KG1 (cell line): ENCODE measurements around the gene SDK1.

ENCODE experiments used
- DNase-seq: peaks from one replicate; lab custom pipeline; 2025; lab: John Stamatoyannopoulos, UW

The SDK1 gene, protein sequence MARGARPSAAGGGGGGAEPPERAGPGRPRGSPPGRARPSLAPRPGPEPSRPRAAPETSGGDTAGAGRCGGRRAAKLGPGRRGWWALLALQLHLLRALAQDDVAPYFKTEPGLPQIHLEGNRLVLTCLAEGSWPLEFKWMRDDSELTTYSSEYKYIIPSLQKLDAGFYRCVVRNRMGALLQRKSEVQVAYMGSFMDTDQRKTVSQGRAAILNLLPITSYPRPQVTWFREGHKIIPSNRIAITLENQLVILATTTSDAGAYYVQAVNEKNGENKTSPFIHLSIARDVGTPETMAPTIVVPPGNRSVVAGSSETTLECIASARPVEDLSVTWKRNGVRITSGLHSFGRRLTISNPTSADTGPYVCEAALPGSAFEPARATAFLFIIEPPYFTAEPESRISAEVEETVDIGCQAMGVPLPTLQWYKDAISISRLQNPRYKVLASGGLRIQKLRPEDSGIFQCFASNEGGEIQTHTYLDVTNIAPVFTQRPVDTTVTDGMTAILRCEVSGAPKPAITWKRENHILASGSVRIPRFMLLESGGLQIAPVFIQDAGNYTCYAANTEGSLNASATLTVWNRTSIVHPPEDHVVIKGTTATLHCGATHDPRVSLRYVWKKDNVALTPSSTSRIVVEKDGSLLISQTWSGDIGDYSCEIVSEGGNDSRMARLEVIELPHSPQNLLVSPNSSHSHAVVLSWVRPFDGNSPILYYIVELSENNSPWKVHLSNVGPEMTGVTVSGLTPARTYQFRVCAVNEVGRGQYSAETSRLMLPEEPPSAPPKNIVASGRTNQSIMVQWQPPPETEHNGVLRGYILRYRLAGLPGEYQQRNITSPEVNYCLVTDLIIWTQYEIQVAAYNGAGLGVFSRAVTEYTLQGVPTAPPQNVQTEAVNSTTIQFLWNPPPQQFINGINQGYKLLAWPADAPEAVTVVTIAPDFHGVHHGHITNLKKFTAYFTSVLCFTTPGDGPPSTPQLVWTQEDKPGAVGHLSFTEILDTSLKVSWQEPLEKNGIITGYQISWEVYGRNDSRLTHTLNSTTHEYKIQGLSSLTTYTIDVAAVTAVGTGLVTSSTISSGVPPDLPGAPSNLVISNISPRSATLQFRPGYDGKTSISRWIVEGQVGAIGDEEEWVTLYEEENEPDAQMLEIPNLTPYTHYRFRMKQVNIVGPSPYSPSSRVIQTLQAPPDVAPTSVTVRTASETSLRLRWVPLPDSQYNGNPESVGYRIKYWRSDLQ (N-terminal part only)

DNA sequence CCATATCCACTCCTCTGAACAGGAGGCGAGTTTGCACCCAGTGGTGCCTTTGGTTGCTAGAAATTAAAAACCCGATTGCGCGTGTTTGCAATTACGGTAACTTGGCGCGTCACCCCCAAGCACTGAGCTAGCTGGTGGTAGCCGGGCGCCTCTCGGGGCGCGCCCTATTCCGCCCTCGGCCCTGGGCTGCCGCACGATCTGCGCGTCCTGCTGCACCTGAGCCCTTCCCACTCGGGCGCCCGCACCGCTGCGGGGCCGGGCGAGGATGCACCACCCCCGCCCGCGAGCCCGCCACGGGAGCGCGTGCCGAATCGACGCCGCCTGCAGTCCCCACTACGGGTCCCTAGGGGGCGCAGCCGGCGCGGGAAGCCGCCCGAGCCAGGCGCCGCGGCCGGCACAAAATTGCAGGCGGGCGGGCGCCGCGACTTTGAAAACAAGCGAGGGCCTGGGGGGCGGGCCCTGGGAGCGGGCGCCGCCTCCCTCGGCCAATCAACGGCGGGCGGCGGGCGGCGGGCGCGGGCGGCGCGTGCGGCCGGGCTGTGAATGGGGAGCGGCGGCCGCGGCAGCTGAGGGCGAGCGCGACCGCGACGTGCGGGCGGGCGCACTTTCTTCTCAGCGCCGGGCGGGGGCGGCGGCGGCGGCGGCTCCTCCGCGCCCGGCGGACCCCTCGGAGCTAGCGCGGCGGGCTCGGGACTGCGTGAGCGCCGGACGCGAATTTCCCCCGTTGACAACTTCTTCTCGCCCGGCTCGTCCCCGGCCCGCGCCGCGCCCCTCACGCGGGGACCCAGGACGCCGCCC is at the start of gene SDK1:
SDK1 (plus strand) TSS at position 602 of the 798 bp plus-strand sequence. CDS start 335 bp downstream, outside the sequence.
- DNase-seq: peak; percentile 64

DNA sequence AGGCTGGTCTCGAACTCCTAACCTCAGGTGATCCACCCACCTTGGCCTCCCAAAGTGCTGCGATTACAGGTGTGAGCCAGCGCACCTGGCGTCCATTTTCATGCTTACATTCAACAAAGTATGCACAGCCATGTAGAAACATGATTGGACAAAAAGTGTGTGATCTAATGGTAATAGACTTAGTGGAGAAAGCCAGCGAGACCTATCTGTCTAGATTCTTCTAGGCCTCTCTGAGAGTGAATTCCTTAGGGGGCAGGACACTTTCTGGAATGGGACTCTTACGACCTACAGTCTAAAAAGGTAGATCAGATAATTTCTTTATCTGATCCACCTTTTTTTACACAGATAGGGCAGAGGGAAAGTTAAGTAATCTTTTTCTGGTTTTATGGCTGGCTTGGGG is 46.3 kb upstream of the SDK1 start:
- DNase-seq: no peak

DNA sequence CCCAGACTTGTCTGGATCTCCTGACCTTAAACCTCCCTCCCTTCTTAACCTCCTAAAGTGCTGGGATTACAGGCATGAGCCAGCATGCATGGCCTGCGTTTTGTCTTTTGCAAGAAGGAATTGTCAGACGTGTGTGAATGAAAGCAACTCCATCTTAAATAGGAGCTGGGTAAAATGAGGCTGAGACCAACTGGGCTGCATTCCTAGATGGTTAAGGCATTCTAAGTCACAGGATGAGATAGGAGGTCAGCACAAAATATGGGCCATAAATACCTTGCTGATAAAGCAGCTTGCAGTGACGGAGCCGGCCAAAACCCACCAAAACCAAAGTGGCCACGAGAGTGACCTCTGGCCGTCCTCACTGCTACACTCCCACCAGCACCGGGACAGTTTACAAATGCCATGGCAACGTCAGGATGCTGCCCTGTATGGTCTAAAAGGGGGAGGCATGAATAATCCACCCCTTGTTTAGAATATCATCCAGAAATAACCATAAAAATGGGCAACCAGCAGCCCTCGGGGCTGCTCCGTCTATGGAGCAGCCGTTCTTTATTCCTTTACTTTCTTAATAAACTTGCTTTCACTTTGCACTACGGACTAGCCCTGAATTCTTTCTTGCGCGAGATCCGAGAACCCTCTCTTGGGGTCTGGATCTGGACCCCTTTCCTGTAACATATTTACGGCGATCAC is 41.2 kb upstream of the SDK1 start:
- DNase-seq: no peak

DNA sequence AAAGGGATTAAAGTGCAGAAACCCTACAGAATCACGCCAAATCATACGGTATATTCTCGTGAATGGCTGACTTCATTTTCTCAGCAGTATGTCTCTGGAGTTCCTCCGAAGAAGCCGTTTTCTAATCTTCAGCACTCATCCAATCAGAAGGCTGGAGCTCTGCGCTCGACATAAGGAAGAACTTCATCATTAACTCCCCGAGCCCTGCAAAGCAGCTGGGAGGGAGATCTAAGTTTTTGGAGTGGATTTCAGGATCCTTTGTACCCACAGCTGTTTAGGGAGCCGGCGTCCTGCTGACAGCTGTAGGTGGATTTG is 40.7 kb upstream of the SDK1 start:
- DNase-seq: no peak

DNA sequence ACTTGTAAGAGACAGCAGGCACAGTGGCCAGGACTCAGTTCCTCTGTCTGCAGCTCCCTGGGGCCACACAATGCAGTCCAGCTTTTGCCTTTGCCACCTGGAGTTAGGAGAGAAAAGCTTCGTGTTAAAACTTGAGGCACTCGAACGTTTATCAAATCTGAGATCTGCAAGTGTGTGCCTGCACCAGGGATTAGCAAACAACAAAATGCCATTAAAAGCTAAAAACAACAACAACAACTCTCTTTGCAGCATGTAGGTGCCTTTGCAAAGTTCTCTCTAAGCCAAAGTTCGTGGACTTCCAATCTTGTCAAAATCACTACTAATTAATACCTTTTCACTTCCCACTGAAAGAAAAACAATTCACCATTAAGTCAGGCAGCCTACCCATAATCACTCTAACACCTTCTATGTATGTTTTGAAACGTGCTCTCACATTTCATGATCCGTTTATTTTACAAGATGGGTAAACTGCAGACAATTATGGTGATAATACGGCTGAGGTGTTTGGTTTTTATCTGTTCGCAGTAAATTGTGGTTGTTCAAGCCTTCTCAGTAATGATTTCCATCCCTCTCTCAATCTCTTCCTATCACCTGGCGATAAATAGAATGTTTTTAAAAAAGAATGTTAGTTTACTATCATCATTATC is 36.2 kb upstream of the SDK1 start:
- no peak for DNase-seq

DNA sequence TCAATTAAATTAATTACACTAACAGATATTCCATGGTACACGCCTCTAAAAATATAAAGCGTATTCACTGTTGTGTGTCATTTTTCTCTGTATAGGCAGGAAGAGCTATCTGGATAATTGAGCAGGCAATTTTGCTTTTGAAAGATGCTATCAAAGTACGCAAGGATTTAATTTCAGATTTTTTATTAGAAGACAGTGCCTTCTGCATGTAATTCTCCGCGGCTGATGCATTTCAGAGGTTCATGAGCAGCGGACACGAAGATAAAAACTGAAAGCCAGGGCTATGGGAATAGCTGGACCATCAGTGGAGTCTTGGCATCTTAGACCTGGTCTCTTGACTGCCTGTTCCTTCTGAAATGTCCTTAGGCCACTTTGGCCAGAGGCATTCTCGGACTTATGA is 35.7 kb upstream of the SDK1 start:
- no peak for DNase-seq

DNA sequence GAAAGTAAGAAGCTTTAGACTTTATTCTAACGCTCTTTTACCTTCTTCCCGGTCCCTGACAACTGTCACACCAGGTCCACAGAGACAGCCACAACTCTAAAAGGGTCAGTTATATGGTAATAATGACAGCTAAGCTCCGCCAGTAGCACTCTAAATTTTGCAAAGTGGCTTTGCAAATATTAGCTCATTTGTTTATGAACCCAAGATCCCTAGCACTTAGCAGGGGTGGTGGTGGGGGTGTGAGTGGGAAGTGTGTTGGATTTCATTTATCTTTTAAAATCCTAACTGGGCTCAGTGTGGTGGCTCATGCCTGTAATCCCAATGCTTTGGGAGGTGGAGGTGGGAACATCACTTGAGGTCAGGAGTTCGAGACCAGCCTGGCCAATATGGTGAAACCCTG is 34.8 kb upstream of the SDK1 start:
- no peak for DNase-seq

DNA sequence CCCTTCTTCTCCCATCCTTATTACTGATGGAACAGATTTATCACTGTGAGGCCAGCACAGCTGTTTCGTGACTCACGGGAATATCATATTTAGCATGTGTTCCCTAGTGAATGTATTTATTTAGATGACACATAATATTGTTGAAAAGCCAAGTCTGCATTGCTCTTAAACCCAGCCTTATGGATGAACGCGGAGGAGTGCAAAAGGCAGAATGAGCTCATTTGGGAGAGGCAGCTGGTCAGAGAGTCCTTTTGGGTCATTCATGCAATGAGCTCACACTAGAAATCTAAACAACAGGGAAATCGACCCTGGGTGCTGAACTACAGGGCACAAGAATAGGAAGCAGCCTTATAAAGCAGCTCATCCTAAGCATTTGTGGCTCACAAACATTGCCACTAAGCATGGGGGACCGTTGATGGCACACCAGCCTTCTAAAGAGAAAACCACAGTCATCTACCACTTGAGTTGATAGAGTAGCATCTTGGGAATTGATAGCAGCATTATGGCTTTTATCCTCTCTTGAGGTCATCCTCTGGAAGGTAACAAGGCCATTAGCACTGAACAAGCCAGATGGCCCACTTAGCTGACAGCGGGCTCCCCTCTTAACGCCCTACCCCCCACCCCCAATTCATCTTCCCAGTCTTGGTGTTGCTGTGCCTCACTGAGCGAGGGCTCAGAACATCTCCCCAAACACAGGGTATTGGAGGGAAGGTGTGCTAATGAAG is 32.9 kb upstream of the SDK1 start:
- no peak for DNase-seq

DNA sequence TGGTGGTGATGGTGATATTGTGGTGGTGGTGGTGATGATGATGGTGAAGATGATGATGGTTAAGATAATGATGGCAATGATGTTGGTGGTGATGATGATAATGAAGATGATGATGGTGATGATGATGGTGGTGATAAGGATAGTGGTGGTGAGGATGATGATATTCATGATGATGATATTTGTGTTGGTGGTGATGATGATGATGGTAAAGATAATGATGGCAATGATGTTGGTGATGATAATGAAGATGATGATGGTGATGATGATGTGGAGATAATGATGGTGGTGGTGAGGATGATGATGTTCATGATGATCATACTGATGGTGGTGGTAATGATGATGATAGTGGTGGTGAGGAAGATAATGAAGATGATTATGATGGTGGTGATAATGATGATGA is 30.7 kb upstream of the SDK1 start:
- DNase-seq: no peak

DNA sequence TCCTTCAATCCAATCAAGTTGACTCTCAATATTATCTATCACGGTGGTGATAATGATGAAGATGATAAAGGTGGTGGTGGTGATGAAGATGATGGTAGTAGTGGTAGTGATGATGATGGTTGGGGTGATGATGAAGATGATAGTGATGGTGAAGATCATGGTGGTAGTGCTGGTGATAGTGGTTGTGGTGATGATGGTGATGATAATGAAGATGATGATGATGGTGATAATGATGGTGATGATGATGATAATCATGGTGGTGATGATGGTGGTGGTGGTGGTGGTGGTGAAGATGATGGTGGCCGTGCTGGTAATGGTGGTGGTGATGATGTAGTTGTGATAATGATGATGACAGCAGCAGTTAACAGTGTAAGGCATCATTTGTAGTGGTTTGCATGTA is 29.8 kb upstream of the SDK1 start:
- DNase-seq: no peak

DNA sequence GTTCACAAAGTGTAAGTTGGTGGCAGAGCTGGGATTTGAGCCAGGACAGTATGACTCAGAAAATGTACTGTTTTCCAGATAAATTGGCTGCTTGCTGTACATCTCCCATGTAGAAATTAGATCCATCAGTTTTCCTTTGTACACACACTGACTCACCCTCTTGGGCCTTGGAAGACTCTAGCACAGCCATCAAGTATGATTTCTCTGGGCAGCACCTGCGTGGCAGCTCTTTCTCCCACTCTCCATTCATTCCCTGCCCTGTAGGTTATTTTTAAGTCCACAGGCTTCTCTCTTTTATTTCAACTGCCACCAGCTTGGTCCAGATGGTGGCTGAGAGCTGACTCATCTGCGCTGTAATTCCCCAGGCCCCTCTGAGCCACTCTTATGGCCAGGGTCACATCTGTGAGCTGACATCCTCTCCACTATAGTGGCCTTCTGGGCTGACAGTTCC is 28.3 kb upstream of the SDK1 start:
- no peak for DNase-seq

DNA sequence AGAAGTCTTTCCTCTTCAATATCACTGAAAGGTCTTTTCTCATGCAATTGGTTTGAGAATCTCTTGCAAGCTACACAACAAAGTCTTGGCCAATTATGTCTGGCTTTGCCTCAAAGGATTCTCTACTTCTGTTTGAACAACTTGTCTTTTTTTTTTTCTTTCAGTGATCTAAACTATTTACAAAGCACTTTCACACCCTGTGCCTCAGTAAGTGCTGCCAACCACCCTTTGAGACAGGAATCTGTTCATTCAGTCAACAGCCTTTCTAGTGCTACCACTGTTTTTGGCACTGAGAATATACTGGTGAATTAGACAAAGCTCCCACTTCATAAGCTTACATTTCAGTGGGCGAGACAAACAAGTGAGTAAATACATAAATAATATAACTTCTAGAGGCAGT is 26.9 kb upstream of the SDK1 start:
- no peak for DNase-seq

DNA sequence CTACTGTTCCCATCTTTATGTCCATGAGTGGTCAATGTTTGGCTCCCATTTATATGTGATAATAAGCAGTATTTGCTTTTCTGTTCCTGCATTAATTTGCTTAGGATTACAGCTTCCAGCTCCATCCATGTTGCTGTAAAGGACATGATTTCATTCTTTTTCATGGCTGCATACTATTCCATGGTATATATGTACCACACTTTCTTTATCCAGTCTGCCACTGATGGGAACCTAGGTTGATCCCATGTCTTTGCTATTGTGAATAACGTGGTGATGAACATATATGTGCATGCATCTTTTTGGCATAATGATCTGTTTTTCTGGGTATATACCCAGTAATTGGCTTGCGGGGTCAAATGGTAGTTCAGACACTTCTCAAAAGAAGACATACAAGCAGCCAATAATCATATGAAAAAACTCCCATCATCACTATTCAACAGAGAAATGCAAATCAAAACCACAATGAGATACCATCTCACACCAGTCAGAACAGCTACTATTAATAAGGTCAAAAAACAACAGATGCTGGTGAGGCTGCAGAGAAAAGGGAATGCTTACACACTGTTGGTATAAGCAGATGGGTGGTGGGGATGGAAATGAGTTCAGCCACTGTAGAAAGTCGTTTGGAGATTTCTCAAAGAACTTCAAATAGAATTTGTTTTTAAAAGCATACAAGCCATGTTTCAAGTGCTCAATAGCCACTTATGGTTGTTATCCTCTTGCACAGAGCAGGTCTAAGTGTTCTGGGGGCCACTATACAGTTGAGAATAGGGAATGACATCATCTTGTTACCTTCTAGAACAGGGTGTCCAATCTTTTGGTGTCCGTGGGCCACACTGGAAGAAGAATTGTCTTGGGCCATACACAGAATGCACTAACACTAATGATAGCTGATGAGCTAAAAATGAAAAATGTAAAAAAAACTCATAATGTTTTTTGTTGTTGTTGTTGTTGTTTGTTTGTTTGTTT is 23.2 kb upstream of the SDK1 start:
- no peak for DNase-seq

DNA sequence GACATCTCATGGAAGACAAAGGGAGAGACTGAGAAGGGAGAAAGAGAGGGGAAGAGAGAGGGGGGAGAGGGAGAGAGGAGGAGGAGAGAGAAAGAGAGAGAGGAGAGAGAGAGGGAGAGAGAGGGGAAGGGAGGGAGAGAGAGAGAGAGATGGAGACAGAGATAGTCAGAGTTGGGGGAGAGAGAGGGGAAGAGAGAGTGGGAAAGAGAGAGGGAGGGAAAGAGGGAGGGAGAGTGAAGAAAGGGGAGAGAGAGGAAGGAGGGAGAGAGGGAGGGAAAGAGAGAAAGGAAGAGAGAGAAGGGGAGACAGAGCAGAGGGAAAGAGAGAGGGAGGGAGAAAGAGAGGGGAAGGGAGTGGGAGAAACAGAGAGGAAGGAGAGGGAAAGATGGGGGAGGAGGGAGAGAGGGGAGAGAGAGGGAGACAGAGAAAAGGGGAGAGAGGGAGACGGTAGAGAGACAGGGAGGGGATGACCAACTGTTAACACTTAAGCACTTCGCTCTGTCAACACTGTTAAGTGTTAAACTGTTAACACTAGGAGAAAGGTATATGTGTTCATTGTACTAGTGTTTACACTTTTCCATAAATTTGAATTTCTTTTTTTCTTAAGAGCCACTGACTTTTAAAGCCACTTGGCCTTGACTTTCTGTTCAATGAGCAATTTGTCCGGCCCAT is 21.8 kb upstream of the SDK1 start:
- DNase-seq: no peak

DNA sequence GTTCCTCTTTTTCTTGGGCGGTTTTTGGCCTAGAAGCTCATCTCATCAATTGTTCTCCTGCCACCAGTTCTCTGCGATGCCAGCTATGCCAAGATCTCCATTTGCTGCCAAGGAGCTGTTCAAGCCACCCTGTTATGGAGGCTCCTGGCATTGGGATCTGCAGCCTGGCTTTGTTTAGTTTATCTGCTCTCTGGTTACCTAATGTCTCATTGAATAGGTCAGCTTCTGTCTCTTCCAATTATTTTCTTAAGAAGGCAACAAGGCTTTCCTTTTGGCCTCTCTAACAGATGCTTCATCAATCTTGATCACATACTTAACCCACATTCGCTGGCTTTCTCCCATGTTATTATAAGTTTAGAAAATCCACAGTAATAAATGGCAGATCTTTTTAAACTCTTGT is 20.6 kb upstream of the SDK1 start:
- DNase-seq: no peak

DNA sequence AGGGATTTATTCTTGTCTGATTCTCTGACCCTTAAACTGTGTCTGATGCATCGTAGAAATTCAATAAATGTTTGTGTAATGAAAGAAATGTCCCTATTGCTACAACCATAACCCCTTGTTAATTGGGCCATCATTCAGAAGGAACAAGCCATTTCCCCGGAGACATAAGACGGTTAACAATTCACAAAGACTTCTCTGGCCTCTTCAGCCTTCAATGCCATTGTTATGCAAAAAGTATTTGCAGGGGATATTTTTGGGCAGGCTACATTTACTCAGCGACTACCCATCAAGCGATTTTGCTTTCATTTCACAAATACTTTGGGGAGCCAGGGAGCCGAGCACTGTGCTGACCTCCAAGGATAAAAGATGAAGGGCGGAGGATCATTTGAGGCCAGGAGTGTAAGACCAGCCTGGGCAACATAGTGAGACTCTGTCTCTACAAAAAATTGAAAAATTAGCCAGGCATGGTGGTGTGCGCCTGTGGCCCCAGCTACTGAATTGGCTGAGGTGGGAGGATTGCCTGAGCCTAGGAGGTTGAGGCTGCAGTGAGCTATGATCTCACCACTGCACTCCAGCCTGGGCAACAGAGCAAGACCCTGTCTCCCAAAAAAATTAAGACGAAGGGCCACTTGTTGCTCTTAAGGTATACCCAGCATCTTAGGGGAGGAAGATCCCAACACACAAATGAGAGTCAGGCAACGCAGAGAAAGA is 20.0 kb upstream of the SDK1 start:
- DNase-seq: no peak

DNA sequence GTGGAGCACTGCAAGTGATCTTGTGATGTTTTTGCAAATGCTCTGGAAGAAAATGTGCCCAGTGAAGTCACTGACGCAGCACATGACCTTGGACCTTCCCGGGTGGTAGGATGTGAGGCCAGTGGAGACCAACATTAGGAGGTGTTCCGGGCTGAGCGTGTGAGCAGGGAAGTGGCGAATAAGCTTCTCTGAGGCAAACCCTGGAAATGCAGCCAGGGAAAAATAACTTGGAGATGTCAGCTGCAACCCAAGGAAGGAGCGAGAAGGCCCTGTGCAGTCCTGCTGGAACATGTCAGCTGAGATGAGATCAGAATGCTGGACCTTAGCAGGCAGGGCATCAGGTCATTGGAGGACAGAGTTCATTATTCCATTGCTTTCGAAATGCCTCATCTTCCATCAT is 18.6 kb upstream of the SDK1 start:
- no peak for DNase-seq
